HG03457 (cell line): ENCODE results near the gene MAP3K3.
"Not testable (repeated sequence)": the region's sequence is repeated elsewhere in the genome, so short reads cannot be mapped to it uniquely, and the experiment has no call there.

ENCODE experiments used
- ATAC-seq: cut with Tn5 transposase; IDR thresholded peaks from one replicate; pipeline ENCODE4 v1.9.1; 2021; ENCODE audit warnings: moderate number of reproducible peaks; ENCODE audit not compliant: unreplicated experiment

MAP3K3 gene

DNA sequence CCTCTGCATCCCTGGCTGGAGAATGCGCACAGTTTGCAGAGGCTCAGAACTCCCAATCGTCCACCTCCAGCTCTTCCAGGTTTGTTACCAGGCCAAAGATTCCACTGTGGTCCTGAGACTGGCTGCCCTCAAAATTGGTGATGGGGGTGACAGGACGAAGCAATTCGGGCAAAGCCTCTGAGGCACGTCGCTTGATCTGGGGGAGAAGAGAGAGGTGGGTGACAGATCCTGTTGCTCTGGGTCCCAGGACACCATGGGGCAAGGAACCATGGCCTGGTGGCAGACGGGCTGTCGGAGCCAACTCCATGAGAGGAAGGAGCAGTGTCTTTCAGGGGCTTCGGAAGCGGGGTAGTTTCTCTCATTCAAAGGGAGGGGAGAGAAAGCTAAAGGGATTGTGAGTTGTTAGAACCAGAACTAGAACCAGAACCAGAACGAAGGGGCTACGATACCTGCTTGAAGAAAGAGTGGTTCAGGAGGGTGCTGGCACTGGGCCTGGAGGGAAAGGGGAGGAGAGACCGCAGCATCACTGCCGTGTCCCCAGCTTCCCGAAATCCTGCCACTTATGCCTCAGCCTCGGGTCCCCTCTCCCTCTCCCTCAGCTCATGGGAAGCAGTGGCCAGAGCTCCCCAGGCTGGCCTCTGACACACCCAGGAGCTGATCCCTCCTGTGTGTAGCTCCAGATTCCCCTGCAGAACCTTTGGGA lies 81.5 kb downstream of the MAP3K3 start:
- no peak for ATAC-seq

DNA sequence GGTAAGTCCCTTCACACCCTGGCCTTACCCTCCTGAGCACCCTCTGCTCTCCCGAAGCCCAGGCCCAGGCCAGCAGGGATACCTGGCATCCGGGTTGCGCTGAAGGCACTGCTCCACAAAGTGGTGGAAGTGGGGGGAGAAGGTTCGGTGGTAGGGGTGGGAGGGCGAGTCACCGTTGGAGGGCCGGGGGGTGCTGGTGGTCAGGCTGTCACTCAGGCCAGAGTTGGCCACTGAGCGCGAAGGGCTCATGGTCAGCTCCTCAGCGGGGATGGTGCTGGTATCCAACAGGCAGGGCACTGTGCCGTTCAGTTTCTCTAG lies 82.0 kb downstream of the MAP3K3 start:
- ATAC-seq: no peak

DNA sequence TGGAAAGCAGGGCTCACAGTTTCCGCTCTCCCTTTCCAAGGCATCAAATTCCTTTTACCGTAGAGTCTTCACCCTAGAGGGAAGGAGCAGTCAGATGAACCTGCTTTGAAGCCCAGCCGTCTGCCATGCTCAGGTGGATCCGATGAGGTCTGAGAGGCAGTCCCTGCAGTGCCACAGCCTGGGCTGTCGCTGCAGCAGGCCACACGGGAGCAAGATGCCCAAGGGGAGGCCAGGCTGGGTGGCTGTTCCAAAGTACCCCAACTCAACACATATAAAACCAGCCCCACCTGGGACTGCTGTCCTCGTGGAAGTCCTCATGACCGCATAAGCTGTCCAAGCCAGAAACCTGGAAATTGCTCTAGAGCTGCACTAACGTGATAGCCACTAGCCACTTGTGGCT lies 82.6 kb downstream of the MAP3K3 start:
- no peak for ATAC-seq

DNA sequence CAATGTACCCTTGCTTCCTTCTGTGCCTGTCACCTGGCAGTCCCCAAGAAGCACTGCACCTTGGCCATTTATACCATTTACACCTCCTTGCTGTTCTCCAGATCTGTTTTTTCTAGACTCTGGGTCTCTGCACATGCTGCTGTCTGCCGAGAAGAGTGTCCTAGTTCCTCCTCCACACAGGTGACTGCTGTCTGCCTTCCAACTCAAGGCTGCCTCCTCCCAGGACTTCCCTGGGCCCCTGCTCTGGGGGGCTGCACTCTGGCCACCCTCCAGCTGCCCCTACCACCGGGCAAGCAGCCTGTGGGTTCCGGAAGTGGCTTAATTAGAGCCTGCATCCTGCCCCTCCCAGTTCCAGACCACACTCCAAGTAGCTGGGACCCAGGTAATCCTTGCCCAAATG lies 83.4 kb downstream of the MAP3K3 start:
- ATAC-seq: no peak

DNA sequence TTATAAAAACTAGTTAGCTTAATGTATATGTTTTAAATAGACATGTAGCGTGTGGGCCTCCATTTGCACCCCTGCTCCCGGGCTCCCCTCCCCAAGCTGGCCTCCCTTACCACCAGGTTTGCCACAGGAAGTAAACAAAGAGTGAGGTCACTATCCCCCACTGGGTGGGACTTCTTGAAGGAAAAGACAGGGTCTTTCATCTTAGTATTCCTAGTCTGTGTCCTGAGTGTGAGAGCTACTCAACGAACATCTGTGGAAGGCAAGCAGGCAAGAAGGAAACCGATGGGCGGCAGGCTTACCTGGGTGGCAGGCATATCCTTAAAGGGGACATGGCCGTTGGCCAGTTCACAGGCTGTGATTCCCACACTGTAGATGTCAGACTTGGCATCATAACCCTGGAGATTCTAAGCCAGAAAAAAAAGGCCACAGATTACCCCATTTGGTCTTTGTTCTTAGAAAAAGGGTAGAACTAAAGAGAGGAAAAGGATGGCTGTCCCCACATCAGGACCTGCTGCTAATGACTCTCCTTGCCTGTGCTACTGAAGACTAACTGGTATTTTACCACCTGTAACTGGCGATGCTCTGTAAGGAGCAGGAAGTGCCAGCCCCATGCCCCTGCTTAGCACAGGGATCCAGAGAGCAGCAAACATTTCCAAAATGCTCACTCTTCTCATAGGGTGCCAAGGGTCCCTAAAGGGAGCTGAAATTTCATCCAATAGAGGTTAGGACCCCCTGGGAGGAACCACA lies 84.3 kb downstream of the MAP3K3 start:
- no peak for ATAC-seq

DNA sequence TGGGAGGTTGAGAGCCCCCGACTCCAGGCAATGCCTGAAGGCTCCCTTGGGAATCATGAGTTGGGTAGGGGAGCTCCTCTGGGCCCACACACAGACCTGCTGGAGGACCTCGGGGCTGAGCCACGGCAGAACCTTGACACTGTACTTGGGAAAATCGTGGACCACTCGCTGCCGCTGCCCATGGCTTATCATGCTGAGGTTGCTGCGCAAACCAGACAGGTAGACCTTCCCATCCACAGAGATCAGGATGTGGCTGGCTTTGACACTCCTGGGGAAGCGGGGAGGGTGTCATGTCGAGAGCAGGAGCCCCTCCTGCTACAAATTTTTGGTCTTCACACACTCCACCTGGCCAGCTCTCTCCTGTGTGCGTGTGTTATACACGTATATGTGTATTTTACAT lies 84.9 kb downstream of the MAP3K3 start:
- ATAC-seq: no peak

DNA sequence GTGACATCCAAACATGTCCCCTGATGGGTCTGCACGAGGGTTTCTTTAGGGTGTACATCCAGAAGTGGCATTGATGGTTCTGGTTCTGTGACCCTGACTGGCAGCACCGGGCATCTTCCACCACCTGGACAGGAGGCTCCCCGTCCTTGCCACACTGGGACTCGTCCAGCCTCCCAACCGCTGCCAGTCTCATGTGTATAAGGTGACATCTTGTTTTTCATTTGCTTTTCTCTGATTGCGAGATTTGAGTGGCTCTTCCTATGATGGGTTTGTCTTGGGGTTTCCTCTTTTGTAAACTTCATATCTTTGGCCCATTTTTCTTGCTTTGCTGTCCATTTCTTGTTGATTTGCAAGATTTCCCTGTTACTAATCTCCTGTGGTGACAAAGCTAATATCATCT lies 86.9 kb downstream of the MAP3K3 start:
- no peak for ATAC-seq

DNA sequence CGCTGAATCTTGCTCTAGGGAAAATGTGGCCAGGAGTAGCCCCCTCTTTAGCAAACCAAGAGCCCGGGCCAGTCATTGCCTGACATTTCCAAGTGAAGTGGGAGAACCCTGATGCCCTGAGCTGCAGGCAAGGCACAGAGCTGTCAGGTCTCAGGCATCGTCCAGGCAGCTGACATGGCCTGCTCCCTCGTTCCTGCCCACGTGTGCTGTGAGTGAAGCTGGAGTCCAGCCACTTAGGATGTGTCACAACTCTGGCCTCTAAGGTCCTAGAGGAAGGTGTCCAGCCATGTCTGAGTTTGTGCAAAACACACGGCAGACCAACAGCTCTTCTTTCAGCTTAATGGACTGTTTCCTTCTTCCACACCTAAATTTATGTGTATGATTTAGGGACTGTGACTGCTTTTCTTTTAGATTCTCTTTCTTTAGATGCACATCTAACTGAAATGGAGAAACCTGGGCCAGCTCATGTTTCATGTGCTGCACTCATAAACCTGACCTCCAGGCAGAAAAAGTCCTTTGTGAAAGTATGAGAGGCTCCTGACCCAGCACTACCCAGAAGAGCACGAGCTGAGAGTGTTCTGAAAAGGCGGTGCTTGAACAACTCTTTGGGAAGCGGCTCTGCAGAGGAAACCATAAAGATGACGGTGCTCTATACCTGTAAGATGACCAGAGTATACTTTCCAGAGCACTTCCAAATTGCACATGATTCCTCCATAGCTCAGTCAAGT lies 92.5 kb downstream of the MAP3K3 start:
- ATAC-seq: no peak

DNA sequence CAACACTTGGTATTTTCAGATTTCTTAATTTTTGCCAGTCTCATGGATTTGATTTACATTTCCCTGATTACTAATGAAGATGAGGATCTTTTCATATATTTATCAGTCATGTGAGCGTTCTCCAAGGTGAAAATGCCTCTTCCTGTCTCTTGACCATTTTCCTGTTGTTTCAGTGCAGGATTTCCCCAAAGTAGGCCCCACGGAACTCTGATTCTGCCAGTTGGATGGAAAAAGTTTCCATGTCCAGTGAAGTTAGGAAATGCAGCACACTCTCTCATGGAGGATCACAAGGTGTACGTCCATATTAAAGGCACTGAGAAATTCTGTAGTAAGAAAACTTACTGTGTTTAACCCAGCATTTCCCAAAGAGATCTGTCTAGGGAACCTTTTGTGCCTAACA lies 94.2 kb downstream of the MAP3K3 start:
- no peak for ATAC-seq

DNA sequence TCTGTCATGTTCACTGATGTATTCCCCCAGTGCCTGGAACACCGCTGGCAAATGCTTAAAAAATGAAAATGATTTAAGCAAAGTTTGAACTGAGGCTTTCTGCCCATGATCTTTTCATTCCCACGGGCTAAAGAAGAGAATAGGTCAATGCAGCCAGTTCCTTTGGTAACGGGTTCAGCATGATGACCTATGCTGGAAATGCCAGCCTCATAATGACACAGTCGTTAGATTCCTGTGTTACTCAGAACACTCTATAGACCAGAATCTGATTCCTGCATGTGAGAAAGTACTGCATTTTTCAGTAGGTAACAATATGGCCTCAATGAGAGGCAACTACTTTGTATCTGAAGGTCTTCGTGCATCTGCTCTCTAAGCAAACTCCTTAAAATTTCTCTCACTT lies 96.8 kb downstream of the MAP3K3 start:
- ATAC-seq: no peak

DNA sequence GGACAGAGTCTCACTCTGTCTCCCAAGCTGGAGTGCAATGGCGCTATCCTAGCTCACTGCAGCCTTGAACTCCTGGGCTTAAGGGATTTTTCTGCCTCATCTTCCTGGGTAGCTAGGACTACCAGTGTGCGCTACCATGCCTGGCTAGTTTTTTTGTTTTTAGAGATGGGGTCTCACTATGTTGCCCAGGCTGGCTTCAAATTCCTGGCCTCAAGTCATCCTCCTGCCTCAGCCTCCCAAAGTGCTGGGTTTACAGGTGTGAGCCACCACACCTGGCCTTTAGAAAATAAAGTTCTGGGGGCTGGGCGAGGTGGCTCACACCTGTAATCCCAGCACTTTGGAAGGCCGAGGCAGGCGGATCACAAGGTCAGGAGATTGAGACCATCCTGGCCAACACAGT lies 98.0 kb downstream of the MAP3K3 start:
- not testable (repeated sequence) for ATAC-seq

DNA sequence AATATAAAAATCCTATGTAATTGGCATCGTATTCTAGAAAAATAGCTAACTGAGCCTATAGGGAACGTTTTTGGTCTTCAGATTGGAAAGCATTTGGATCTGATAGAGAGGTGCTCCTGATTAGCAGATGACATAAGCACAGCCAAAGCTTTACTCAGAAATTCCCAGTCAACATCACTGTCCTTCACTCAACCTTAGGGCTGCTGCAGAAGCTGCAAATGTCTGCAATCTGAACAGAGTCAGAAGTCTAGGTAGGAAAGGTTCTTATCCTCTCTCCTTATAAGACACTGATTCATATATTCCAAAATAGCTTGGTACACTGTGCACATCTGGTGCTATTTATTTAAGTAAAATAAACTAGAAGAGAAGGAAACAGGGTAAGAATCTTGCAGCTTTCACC lies 100.2 kb downstream of the MAP3K3 start:
- no peak for ATAC-seq

DNA sequence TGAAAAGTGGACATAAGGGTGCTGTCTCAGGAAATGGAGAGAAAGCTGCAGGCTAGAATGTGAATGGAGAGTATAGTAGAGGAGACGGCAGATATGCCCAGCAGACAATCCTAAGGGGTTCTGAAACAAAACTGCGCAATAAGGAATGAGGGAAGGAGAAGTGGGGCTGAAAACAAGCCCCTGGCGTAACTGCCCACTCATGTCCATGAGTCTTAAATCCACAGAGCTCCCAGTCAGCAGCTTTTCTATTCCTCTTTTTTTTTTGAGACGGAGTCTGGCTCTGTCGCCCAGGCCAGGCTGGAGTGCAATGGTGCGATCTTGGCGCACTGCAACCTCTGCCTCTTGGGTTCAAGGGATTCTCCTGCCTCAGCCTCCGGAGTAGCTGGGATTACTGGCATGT lies 113.5 kb downstream of the MAP3K3 start:
- no peak for ATAC-seq

DNA sequence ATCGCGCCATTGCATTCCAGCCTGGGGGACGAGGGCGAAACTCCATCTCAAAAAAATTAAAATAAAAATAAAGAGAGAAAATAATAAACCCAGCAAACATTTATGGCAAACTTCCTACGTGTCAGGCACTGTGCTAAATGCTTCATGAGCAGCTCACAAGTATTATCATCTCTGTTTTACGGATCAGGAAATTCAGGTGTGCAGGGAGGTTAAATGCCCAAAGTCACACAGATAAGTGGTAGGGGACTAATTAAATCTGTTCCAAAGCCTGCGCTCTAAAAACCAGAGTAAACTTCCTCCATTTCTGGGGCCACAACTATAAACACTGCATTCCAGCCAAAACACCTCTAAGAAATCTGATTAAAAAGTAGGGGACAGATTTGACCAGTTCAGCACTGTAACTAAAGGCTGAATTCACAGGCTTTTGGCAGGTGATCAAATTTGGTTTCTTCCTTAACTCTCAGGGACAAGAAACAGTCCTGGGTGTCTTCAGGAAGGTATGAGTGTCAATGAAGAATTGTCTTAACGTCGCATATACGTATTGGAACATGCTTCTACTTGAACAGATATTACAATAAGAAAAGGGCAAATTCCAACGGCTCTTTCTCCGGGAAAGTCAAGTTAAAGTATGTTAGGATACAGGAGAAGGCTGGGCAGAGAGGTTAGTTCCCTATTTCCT lies 118.4 kb downstream of the MAP3K3 start:
- no peak for ATAC-seq

DNA sequence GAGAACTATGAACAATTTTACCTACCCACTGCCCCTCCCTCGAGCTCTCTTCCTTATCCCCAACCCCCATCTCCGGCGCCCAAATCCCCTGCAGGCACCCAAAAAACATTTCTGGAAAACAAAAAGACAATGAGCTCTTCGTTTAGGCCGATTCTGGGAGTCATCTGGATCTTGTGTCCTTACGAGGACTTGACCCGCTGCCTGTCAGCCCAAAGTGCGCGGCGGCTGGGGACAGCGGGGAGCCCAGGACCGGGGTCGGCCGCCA lies 118.9 kb downstream of the MAP3K3 start:
- peak; percentile 1 for ATAC-seq

DNA sequence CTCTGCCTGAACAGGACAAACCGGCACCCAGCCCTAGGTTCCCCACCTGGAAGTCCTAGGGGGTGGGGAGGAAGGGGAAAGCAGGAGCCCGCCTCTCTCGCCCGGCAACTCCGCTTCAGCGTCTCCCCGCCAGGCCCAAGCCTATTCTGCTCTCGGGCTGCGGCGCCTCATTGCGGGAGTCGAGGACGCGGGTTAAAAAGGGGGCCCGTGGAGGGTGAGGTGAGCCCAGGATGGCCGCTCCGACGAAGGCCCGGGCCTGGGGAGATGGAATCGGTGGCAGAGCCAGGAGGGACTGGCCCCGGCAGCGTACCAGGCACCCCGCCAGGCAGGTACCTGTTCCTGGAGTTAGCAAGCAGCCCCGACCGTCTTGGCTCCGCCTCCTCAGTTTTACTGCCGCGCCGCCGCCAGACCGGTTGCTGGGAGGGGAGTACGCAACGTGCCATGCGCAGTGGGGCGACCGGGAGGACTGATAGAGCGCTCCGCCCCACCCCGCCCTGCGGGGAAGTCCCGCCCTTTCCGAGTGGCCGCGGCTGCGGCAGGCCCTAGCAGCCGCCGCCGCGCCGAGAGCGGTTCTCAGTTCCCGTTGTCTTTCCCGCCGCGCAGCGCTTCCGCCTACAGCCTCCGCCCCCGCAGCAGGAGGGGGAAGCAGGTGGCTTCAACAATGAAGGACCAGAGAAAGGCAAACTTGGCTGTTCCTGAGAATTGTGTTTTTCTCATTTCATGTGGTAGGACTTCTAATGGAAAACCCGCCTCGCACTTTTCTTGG lies 119.4 kb downstream of the MAP3K3 start, which contains the start of gene STRADA:
Gene STRADA, minus strand, starts transcription at position 392 of the 766 bp plus-strand sequence. CDS start 13,430 bp downstream, outside the sequence.
- peak; percentile 87 for ATAC-seq
